ENCODE data around the gene NIN.

- TF ChIP-seq POLR2AphosphoS5 (IDR thresholded peaks at IDR 0.05; ENCODE audit: insufficient read depth in 1 of 2, low read depth in 1 of 2): no peak
- TF ChIP-seq, protein P1, sequence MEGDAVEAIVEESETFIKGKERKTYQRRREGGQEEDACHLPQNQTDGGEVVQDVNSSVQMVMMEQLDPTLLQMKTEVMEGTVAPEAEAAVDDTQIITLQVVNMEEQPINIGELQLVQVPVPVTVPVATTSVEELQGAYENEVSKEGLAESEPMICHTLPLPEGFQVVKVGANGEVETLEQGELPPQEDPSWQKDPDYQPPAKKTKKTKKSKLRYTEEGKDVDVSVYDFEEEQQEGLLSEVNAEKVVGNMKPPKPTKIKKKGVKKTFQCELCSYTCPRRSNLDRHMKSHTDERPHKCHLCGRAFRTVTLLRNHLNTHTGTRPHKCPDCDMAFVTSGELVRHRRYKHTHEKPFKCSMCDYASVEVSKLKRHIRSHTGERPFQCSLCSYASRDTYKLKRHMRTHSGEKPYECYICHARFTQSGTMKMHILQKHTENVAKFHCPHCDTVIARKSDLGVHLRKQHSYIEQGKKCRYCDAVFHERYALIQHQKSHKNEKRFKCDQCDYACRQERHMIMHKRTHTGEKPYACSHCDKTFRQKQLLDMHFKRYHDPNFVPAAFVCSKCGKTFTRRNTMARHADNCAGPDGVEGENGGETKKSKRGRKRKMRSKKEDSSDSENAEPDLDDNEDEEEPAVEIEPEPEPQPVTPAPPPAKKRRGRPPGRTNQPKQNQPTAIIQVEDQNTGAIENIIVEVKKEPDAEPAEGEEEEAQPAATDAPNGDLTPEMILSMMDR (IDR thresholded peaks at IDR 0.05): no peak
- no peak for TF ChIP-seq POLR2A (IDR thresholded peaks at IDR 0.05)
Observed at GRCh38 chr14:50679674-50680073, 151.3 kb downstream of the NIN start.

Data from vagina (tissue), 2 donors.